GM18508 (cell line): Measurements from ENCODE around the gene PHLDB1.

ENCODE experiments used
- ATAC-seq: cut with Tn5 transposase; IDR thresholded peaks from one replicate; pipeline ENCODE4 v1.9.1; 2021; ENCODE audit warnings: moderate number of reproducible peaks; ENCODE audit not compliant: insufficient read depth, unreplicated experiment

PHLDB1 gene

DNA sequence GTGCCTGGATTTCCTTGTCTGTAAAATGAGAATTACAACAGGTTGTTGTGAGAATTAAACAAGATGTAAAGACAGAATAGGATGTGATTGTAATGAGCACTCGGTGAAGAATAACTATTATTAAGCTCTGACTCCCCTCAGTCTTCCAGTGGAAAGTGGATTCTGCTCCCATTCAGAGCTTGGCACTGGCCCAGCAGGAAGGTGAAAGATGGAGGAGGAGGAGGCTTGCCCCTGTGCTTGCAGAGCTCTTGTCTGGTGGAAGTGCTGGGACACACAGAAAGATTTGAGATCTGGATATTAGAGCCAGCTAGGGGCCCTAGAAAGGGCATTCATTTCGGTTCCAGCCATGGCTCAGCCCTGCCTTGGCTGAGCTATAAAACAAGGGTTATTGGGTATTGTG is 28.2 kb downstream of the PHLDB1 start:
- ATAC-seq, result no peak

DNA sequence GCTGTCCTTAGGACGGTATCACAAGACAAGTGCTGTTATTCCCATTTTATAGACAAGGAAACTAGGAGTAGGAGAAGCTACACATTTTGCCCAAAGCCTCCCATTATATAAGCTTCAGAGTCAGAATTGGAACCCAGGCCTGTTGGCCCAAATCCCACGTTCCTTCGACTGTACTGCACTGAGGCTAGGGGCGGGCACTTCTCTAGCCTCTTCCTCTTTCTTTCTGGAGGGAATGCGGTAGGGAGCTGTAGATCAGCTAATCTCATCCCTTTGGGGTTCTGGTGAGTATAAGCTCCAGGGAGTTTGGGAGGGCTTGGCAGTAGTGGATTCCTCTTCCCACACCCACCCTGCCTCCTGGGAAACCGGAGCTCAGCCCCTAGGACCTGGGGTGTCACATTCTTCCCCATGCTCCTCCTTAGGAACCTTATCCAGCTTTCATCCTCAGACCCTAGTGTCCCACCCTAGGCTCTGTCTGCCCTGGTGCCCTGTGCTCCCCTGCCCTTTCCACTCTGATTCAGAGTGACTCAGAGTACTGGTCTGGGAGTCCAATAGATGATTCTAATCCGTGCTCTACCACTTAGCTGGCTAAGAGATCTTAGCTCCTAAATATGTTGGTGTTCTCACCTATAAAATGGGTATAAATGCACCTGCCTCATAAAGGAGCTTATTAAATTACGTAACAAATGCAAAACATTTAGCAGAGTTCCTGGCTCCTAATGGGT is 29.3 kb downstream of the PHLDB1 start:
- ATAC-seq, result no peak

DNA sequence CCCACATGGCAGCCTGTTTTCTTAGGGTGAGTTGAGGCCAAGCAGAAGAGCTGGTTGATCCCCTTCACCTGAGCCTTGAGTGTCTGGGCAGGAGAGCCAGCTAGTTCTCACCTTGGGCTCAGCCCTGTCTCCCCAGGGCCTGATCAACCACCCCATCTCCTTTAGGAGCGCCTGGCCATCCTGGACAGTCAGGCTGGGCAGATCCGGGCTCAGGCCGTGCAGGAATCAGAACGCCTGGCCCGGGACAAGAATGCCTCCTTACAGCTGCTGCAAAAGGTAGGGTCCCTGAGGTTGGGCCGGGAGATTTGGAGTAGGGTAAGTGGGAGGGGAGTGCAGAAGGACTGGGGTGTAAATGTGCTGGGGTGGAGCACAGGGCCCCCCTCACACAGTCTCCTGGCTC is 31.3 kb downstream of the PHLDB1 start:
- no peak for ATAC-seq

- no peak for ATAC-seq
Measured at GRCh38 chr11:118639899-118640298, 32.5 kb downstream of the PHLDB1 start.

DNA sequence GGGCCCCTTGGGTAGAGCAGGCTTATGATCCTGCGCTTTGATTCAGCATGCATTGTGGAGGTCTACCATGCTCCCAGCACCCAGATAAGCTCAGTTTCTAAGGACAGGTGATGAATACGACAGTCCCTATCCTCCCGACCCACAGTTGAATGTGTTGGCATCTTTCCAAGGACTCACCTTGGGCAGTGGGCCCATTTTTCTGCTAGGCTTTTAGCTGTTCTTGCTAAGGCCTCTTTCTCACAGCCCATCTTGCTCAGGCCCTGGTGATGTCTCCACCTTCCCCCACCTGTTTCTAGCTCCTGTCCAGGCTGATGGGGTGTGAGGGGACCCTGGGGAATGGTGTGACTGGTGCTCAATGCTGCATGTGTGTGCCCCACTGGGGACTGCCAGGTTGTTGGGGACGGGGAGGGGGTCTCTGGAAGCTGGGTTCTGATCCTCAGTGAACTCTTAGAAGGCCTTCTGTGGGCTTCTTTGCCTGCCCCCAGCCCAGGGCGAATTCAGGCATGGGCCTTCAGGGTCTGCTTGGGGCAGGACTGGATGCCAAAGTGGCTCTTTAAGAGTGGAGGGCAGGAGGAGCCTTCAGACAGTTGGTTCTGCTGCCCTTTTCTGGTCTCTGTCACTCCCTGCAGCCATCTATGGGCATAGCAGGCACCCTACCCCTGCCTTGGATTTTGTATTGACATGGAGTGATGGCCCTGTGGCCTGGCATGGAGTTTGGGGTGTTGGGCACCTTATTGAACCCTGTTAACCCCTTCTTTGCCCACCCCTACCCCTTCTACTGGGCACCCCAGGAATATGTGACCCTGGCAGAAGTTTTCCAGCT is 33.1 kb downstream of the PHLDB1 start:
- ATAC-seq, result no peak

DNA sequence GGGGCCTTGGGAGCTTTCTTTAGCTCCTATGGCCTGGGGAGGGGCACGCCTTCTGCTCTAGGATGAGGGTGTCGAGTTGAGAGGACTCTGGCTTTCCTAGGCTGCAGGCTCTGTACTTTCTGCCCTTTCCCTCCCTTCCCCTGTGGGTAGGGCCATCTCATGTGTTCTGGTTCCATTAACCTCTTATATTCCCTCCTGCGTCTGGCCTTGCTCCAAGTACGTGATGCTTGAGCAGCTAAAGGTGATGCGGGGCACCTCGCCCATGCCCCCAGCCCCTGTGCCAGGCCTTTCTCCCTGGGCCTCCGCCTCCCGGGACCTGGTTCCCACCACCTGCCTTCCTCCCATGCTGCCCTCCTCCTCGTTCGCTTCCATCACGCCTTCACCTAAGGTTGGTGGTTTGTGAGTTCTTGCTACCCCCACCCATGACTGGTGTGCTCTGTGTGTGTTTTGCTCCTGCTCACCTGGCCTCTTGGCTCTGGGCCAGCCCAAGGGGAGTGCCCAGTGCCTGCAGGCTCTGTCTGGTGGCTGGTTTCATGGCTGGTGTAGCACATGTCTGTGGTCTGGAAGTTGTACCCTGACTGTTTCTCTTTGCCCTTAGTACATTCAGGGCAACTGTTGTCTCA is 34.1 kb downstream of the PHLDB1 start:
- no peak for ATAC-seq

DNA sequence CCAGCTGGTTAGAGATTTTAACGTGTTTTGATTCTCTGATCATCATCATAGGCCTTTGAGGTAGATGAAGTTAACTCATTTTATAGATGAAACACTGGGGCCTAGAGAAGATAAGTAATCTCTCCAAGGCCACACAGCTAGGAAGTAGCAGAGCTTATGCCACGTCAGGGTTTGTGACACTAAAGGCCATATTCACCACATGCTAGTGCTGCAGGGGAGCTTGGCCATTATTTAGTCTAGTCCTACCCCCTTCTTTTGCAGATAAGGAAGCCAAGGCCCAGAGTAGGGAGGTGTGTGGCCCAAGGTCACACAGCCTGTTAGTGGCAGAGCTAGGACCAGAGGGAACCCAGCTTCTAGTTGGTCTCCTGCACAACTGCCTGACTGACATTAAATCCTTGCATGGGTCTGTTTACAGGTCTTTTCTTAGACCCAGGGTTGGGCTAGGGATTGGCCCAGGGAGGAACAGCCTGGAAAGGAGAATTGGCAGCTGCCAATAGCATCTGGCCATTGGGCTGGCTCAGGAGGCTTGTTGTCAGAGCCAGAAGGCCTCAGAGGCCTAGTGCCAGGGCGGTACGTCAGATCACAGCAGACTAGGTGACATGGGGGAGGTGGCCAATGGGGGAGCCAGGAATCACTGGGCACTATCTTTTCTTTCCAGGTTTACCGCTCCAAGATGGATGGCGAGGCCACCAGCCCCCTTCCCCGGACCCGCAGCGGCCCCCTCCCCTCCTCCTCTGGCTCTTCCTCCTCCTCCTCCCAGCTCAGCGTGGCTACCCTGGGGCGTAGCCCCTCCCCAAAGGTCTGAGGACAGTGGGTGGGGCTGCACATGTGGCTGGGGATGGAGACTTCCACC is 36.0 kb downstream of the PHLDB1 start:
- no peak for ATAC-seq

- no peak for ATAC-seq
Measured at GRCh38 chr11:118643995-118644345, 36.6 kb downstream of the PHLDB1 start.

DNA sequence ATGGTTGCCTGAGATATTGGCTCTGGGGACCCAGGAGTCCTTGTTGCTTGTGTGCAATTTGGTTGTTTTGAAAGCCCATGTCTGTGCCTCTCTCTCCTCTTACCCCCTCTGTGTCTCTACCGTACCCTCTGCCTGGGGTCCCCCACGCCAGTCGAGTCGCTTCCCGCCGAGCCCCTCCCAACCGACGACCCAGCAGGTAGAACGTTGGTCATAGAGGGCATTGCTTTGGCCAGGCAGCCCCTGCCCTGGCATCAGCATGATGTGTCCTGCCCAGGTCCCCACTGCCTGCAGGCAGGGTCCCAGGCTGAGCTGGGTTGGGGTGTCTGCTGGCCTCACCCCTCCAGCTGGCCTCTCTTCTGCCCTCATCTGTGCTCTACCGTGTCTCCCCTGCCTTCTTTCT is 37.1 kb downstream of the PHLDB1 start:
- no peak for ATAC-seq

- no peak for ATAC-seq
Measured at GRCh38 chr11:118645066-118645715, 37.8 kb downstream of the PHLDB1 start.

GRCh38 chr11:118646393-118646792 is 39.0 kb downstream of the PHLDB1 start:
- ATAC-seq, result no peak

DNA sequence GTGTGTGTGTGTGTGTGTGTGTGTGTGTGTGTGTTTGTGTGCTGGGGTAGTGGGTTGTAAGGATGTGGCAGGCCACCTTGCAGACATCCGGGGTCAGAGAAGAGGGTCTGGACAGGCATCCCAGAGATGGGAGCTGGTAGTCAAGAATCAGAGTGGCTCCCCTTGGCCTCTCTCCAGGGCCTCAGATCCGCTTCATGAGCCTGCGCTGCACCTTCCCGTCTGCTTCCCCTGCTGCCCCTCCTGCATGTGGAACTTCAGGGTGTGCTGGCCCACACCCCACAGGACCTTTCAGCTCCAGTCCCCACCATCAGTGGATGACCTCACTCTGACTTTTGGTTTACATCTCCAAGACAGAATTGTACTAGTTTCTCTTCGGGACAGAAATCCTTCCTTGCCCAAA is 40.9 kb downstream of the PHLDB1 start:
- no peak for ATAC-seq

DNA sequence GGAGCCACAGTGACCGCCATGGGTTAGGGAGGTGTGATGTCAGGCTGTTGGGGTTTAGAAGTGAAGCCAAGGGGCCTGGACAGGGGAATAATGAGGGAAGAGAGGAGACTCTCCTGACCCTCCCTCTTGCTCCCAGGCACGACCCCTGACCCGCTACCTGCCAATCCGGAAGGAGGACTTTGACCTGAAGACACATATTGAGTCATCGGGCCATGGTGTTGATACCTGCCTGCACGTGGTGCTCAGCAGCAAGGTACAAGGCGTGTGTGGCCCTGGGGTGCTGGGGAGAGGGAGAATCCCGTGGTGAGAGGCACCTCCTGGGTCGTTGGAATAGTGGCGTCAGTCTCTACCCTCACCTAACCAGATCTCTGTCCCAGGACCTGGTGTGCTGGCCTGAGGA is 42.5 kb downstream of the PHLDB1 start:
- ATAC-seq, result no peak

GRCh38 chr11:118650366-118650765 is 43.0 kb downstream of the PHLDB1 start:
- no peak for ATAC-seq

DNA sequence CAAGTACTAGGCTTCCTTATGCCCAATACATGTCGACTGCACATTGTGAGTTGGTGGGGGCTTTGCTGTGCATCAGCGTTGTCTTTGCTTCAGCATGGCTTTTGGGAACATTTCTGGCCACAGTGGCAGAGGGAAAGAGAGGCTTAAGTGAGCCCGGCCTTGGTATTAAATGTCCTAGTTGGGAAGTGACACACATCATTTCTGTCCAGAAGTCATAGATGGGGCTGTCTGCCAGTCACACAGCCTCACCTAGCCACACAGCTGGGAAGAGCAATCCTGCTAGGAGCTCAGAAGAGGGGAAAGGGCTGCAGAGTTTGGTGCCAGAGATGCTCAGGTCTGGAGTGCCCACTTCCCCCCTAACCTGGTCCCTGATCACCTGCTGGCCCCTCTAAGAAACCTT is 44.4 kb downstream of the PHLDB1 start:
- ATAC-seq, result no peak

- ATAC-seq, result no peak
Measured at GRCh38 chr11:118652681-118653181, 45.3 kb downstream of the PHLDB1 start.

- ATAC-seq, result no peak
Measured at GRCh38 chr11:118653684-118654390, 46.4 kb downstream of the PHLDB1 start.

- ATAC-seq, result no peak
Measured at GRCh38 chr11:118655486-118656190, 48.2 kb downstream of the PHLDB1 start.
